Measurements from ENCODE around the gene SETX. TPM values are rescaled to one million over a fixed set of nuclear protein-coding genes. Genes with fewer than 3 reads are reported as not detected.

Gene SETX
- polyA plus RNA-seq, 4 donors = 39.8 to 70.7 (median 49.3) TPM

DNA sequence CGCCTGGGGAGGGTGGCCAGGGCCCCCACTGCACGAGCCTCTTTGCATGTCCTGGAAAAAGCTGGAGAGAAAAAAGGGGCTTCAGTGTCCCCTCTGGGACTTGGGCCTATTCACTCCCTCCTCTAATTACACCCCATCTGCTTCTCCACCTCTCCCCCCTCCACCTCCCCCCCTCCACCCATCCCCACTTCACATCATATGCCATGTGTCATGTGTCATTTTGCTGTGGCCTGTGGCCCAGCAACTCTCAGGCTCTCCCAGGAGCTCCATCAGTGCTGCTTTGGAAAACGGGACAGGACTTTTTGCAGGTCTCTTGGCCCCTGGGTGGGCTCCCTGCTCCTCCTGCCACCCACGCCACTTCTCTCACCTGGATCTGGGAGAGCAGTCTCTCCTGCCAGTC is 124.2 kb downstream of the SETX start:
- DNase-seq (ENCODE audit: low read depth in 4 of 4, low spot score in 2 of 4) = no peak

DNA sequence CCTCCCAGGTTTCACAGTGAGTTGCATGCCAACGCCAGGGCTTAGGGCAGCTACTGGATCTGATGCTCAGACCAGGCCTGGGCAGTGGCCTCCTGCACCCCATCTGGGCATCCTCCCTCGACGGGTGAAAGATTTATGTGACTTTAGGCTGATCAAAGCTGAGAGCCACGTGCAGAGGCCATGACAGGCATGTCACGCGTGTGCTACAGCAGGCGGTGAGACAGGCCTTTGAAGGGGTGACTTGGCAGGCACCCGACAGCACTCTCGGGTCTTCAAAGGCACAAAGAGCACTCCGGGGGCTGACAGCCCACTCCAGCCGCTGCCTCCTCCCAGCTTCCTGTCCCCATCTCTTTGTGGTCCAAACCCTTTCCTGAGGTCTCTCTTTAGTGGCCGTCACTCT is 126.7 kb downstream of the SETX start:
- no peak for DNase-seq (ENCODE audit: low read depth in 4 of 4, low spot score in 2 of 4)

DNA sequence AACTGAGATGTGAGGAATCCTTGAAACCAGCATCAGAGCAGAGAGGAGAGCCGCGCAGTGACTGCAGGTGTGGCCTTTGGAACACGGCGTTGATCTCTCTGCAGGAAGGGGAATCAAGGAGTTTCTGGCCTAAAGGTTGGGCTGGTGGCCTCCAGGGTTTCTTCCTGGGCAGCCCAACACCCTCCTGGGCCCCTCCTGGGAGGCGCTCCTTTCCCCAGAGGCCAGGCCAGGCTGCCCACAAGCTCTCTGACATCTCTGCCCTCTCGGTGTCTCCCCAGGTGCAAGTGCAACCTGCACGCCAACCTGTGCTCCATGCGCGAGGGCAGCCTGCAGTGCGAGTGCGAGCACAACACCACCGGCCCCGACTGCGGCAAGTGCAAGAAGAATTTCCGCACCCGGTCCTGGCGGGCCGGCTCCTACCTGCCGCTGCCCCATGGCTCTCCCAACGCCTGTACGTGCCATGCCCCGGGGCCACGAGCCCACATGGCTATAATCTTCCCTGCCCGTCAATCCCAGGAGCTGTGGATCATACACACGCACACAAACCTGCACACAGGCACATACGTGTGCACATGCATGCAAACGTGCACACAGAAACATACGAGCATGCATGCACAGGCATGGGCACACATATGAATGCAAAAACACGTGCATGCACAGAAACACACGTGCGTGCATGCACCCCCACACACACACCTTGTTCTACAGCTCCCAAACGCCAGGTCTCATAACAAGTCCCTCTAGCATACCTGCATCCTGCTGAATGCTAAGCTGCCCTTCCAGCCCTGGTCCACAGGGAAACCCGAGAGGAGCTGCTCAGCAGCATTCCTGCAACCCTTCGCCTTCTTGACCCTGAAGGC is 128.0 kb downstream of the SETX start:
- no peak for DNase-seq (ENCODE audit: low read depth in 4 of 4, low spot score in 2 of 4)

DNA sequence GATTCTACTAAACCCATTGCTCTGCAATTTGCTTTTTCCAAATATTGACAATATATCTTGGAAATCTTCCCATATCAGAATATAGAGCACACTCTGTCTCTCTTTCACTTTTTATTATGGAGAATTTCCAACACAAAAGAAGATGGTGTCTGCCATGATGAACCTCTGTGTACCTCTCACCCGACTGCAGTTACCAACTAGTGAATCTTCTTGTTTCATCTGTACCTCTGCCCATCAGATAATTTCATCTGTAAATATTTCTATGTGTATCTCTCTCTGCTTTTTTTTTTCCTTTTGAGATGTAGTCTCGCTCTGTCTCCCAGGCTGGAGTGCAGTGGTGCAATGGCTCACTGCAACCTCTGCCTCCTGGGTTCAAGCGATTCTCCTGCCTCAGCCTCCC is 130.1 kb downstream of the SETX start:
- no peak for DNase-seq (ENCODE audit: low read depth in 4 of 4, low spot score in 2 of 4)

DNA sequence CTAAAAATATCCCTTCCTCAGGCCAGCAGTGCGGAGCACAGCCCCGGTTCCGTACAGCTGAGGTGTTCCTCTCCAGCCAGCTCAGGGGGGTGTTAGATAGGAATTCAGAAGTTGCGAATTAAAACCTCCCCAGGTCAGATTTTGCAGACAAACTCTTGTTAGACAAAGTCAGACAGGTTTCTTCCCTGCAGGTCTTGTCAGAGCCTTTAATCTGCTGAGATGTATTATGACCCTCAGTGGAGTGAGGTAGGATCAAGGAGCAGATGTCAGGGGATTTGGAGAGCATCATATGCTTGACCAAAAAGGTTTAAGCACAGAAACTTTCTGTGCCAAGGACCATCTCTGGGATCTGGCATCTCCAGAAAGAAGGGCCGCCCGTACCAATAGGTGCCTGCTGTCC is 132.8 kb downstream of the SETX start:
- no peak for DNase-seq (ENCODE audit: low read depth in 4 of 4, low spot score in 2 of 4)

DNA sequence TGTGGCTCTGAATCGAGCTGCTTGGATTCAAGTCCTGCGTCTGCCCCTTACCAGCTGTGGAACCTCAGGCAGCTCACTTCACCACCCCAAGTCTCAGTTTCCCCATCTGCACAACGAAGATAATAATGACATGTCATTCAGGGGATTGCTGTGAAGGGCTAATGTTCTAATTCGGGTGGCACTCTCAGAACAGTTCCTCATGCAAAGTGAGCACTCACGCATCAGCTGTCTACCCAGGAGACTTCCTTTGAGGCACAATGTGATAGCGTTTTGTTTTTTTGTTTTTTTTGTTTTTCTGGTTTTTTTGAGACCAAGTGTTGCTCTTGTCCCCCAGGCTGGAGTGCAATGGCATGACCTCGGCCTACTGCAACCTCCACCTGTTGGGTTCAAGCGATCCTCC is 136.6 kb downstream of the SETX start:
- no peak for DNase-seq (ENCODE audit: low read depth in 4 of 4, low spot score in 2 of 4)

DNA sequence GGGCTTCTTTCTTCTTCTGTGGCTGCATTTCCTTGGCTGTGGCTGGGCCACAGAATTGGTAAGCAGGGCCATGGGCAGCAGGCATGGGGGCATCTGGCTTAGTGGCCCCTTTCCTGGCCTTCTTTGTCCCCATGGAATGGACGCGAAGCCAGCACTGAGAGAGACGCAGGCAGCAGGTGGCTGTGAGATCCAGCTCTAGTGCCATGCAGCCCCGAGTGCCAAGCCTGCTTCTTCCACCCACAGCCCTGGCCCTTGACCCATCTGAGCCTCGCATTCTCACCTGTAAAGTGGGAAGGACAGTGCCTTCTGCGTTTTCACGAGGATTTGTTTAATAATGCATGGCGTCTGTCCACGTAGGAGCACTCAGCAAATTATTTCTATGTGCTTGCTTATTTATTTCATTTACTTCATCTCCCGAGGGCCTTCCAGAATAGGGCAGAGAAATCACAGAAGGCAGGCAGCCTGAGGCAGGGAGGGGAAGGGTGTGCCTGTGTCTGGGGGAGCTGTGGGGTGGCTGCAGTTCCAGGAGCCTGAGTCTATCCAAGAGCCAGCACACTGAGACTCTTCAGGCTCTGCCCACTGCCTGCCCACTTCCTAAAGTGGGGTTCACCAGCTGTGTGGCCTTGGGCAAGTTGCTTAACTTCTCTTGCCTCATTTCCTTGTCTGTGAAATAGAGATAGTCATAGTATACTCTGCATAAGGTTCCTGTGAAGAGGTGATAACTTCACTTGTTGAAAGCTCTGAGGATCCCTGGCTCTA is 137.7 kb downstream of the SETX start:
- no peak for DNase-seq (ENCODE audit: low read depth in 4 of 4, low spot score in 2 of 4)

DNA sequence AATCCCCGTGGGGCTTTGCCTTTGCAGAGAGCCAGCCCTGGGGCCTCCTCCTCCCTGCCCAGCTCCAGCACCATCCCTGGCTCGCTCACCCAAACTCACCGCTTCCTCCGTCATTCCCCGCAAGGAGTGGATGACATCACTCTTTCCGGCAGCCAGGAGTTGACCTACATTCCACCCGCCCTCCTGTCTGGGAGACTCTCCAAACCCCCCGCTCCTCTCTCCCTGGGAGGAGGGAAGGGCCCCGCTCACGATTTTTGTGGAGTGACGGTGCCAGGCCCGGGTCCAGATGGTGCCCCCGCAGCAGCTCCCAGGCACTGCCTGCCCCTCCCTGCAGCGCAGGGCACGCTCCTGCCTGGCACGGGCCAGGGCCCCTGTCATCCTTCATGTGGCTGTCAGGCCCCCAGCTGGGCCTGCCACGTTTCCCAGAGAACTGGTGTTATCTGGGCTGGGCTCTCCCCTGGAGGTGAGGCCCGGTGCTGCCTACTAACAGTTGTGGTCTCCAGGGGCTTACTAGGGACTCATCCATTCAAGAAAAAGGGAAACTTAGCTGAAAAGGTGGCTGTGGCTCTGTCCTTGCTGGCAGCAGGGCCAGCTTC is 140.7 kb downstream of the SETX start:
- DNase-seq (ENCODE audit: low read depth in 4 of 4, low spot score in 2 of 4) = peak in 3 of 4 donors; percentile 26 to 32 (median 31)

DNA sequence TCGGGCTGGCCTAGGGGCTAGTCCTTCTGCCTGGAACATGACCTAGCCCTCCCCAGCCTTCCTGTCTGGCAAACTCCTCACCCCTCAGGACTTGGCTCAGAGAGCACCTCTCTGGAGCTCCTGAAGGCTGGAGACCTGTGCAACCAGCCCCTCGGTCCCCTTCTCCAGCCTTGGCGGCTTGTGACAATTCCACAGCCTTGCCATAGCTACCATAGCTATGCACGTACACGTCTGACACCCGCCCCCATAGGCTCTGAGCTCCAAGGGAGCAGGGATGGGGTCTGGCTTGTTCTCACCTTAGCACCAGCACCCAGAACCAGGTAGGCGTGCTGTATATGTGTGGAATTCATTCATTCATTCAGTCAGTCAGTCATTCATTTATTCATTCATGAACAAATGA is 143.2 kb downstream of the SETX start:
- no peak for DNase-seq (ENCODE audit: low read depth in 4 of 4, low spot score in 2 of 4)

Other genes with a start within 250 kb of the SETX start
- gene NTNG2, start 192.9 kb downstream of the SETX start, polyA plus RNA-seq (ENCODE audit: insufficient read length in 4 of 4) = under 1 TPM; 0.30 to 0.60 (median 0.35) TPM
- gene TTF1, start 51.9 kb upstream of the SETX start, polyA plus RNA-seq (ENCODE audit: insufficient read length in 4 of 4) = 10 to 100 TPM; 18.0 to 20.9 (median 19.3) TPM
- gene CFAP77, start 55.2 kb upstream of the SETX start, polyA plus RNA-seq (ENCODE audit: insufficient read length in 4 of 4) = 1 to 10 TPM in 2 of 4 donors, under 1 TPM in 2; 0.68 to 1.6 (median 1.2) TPM
- gene BARHL1, start 227.6 kb upstream of the SETX start, polyA plus RNA-seq (ENCODE audit: insufficient read length in 4 of 4) = not detected

Measured in left renal cortex interstitium (tissue), 4 donors.